OCI-LY3 (cell line): ENCODE data around the gene P2RX4.

Experiments
- EZH2phosphoT487 ChIP-seq: fragments of 200-600 bp; shearing (Covaris generic); IDR thresholded peaks from 2 replicates; pipeline ENCODE4 v1.6.1; 2018; ENCODE audit warnings: antibody characterized with exemption, mixed run types, low read depth
- TF ChIP-seq, protein P1 (sequence below): fragments of 200-600, 300-600 bp; sonication (generic); IDR thresholded peaks from 2 replicates; pipeline ENCODE4 v1.5.1; 2014; ENCODE audit warnings: antibody characterized with exemption, low read length, low read depth

DNA sequence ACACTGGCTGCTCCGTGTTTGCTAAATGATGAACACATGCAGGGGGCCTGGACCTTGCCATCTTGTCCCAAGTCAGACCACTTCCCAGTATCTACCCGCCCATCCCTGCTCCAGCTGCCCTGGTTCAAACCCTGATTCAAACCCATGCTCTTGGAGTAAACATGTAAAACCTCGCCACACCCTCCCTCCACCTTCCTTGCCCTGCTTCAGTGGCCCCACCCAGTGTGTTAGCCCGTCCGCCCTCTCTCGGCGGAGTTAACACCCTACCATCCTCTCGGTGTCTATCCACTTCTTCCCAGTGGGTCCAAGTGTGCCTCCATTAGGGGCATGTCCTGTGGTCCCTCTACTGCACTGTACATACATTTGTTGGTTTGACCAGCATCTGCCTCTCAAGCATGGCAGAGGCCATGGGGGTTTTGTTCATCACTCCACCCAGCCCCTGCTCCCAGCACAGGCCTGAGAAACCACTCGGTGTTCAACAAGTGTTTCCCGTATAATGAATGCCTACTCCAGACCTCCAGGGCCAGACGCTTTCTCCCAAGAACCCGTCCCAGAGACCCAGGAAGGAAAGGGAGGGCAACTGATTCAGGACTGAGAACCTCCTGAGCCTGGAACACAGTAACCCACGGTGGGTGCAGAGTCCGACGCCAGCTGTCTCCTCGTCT, 37.1 kb downstream of the P2RX4 start:
- TF ChIP-seq, protein P1, sequence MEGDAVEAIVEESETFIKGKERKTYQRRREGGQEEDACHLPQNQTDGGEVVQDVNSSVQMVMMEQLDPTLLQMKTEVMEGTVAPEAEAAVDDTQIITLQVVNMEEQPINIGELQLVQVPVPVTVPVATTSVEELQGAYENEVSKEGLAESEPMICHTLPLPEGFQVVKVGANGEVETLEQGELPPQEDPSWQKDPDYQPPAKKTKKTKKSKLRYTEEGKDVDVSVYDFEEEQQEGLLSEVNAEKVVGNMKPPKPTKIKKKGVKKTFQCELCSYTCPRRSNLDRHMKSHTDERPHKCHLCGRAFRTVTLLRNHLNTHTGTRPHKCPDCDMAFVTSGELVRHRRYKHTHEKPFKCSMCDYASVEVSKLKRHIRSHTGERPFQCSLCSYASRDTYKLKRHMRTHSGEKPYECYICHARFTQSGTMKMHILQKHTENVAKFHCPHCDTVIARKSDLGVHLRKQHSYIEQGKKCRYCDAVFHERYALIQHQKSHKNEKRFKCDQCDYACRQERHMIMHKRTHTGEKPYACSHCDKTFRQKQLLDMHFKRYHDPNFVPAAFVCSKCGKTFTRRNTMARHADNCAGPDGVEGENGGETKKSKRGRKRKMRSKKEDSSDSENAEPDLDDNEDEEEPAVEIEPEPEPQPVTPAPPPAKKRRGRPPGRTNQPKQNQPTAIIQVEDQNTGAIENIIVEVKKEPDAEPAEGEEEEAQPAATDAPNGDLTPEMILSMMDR = no peak
- no peak for TF ChIP-seq EZH2phosphoT487
